MM.1S (cell line): Measurements from ENCODE around the gene EMILIN2.

ENCODE experiments used
- DNase-seq: peaks from one replicate; pipeline ENCODE4 v3.0.0-alpha.2; 2015
- H2AFZ ChIP-seq: fragments of 300-600 bp; sonication (generic); 2 replicates; pipeline ENCODE4 v1.6.0; 2016; ENCODE audit warnings: antibody characterized with exemption, low read length
- H3F3A ChIP-seq: fragments of 300-600 bp; sonication (generic); 2 replicates; pipeline ENCODE4 v1.6.1; 2016; ENCODE audit warnings: mild to moderate bottlenecking, antibody characterized with exemption, low read length, moderate library complexity, mixed read lengths; ENCODE audit not compliant: insufficient read depth
- H3K27ac ChIP-seq: fragments of 300-600 bp; sonication (generic); 2 replicates; pipeline ENCODE4 v1.5.1; 2016; ENCODE audit warnings: mild to moderate bottlenecking, low read length
- H3K27me3 ChIP-seq: fragments of 300-600 bp; sonication (generic); replicated peaks from 2 replicates; pipeline ENCODE4 v1.6.0; 2016; ENCODE audit warnings: low read length; ENCODE audit not compliant: insufficient read depth
- H3K36me3 ChIP-seq: fragments of 300-600 bp; sonication (generic); replicated peaks from 2 replicates; pipeline ENCODE4 v1.6.1; 2016; ENCODE audit warnings: mild to moderate bottlenecking, low read length, mixed read lengths; ENCODE audit not compliant: insufficient read depth
- H3K4me1 ChIP-seq: fragments of 300-600 bp; sonication (generic); 2 replicates; pipeline ENCODE4 v1.6.1; 2016; ENCODE audit warnings: low read length, mixed read lengths
- H3K4me2 ChIP-seq: fragments of 300-600 bp; sonication (generic); 2 replicates; pipeline ENCODE4 v1.6.0; 2016; ENCODE audit warnings: low read depth, low read length
- H3K4me3 ChIP-seq: fragments of 300-600 bp; sonication (generic); 2 replicates; pipeline ENCODE4 v1.5.1; 2016; ENCODE audit warnings: low read length, mixed read lengths
- H3K79me2 ChIP-seq: fragments of 300-600 bp; sonication (generic); 2 replicates; pipeline ENCODE4 v1.6.1; 2016; ENCODE audit warnings: mixed run types, low read length, mixed read lengths
- H3K9ac ChIP-seq: fragments of 300-600 bp; sonication (generic); 2 replicates; pipeline ENCODE4 v1.6.1; 2016; ENCODE audit warnings: low read length, mixed read lengths
- H3K9me2 ChIP-seq: fragments of 300-600 bp; sonication (generic); replicated peaks from 2 replicates; pipeline ENCODE4 v1.6.1; 2016; ENCODE audit warnings: mild to moderate bottlenecking, low read length, mixed read lengths; ENCODE audit not compliant: insufficient read depth
- H3K9me3 ChIP-seq: fragments of 300-600 bp; sonication (generic); replicated peaks from 2 replicates; pipeline ENCODE4 v1.6.1; 2016; ENCODE audit warnings: mild to moderate bottlenecking, low read length, mixed read lengths; ENCODE audit not compliant: insufficient read depth
- H4K20me1 ChIP-seq: fragments of 300-600 bp; sonication (generic); 2 replicates; pipeline ENCODE4 v1.6.1; 2016; ENCODE audit warnings: mild to moderate bottlenecking, low read length, moderate library complexity, mixed read lengths; ENCODE audit not compliant: insufficient read depth
- CTCF ChIP-seq: fragments of 300-600 bp; sonication (generic); IDR thresholded peaks from 2 replicates; pipeline ENCODE4 v1.5.1; 2016; ENCODE audit warnings: antibody characterized with exemption, low read length, mixed read lengths
- EZH2 ChIP-seq: fragments of 300-600 bp; sonication (generic); optimal IDR thresholded peaks from 2 replicates; pipeline ENCODE3; 2017; ENCODE audit warnings: low read depth, mild to moderate bottlenecking, antibody characterized with exemption, low read length, mixed read lengths
- EZH2phosphoT487 ChIP-seq: fragments of 300-600 bp; sonication (generic); IDR thresholded peaks from 2 replicates; pipeline ENCODE4 v1.6.1; 2018; ENCODE audit warnings: antibody characterized with exemption, low read length

EMILIN2 gene

GRCh38 chr18:2887470-2887869 lies 40.7 kb downstream of the EMILIN2 start:
- no peak for DNase-seq
- Histone ChIP-seq H3K9me2 (no peaks in the 10 kb centered on the region), H2AFZ (no peak overlapping the region)

GRCh38 chr18:2889761-2890192 lies 43.0 kb downstream of the EMILIN2 start:
- Histone ChIP-seq H3K9ac (no peak overlapping the region), H3K9me2 (no peaks in the 10 kb centered on the region), H3K79me2 (no peaks in the 10 kb centered on the region), H3K36me3 (no peaks in the 10 kb centered on the region), H4K20me1 (no peaks in the 10 kb centered on the region), H3K4me2 (no peak overlapping the region), H3K9me3 (no peaks in the 10 kb centered on the region), H3K27me3 (no peaks in the 10 kb centered on the region), H3F3A (no peaks in the 10 kb centered on the region), H3K4me3 (no peak overlapping the region), H2AFZ (no peak overlapping the region), H3K4me1 (no peaks in the 10 kb centered on the region), H3K27ac (no peak overlapping the region)
- DNase-seq, result no peak
- no peak for TF ChIP-seq CTCF
- TF ChIP-seq EZH2, result no peak
- TF ChIP-seq EZH2phosphoT487, result no peak

More at GRCh38 chr18:2887470-2887869, 40.7 kb downstream of the EMILIN2 start:
- TF ChIP-seq CTCF (no peak), EZH2phosphoT487 (no peak), EZH2 (no peak)
- Histone ChIP-seq H3K36me3 (no peaks in the 10 kb centered on the region), H4K20me1 (no peaks in the 10 kb centered on the region), H3K4me2 (no peak overlapping the region), H3K27ac (no peak overlapping the region), H3F3A (no peaks in the 10 kb centered on the region), H3K9me3 (no peaks in the 10 kb centered on the region), H3K9ac (no peak overlapping the region), H3K79me2 (no peaks in the 10 kb centered on the region), H3K4me3 (no peak overlapping the region), H3K4me1 (no peaks in the 10 kb centered on the region), H3K27me3 (no peaks in the 10 kb centered on the region)

GRCh38 chr18:2890606-2891005 lies 43.8 kb downstream of the EMILIN2 start:
- DNase-seq, result no peak
- Histone ChIP-seq H3K27ac (no peak overlapping the region), H3K9ac (no peak overlapping the region), H4K20me1 (no peaks in the 10 kb centered on the region), H3K4me1 (no peaks in the 10 kb centered on the region), H3K36me3 (no peaks in the 10 kb centered on the region), H3K27me3 (no peaks in the 10 kb centered on the region), H3K4me2 (no peak overlapping the region), H3F3A (no peaks in the 10 kb centered on the region), H3K9me2 (no peaks in the 10 kb centered on the region), H2AFZ (no peak overlapping the region), H3K79me2 (no peaks in the 10 kb centered on the region), H3K4me3 (no peak overlapping the region), H3K9me3 (no peaks in the 10 kb centered on the region)
- TF ChIP-seq EZH2 (no peak), CTCF (no peak), EZH2phosphoT487 (no peak)
